IPS-18c (cell line): ENCODE data around the gene KIF3B.
"Not testable (repeated sequence)": the region's sequence is repeated elsewhere in the genome, so short reads cannot be mapped to it uniquely, and the experiment has no call there.

Source experiments
- H3K4me3 ChIP-seq: 2 replicates; pipeline ENCODE4 v1.7.0; 2013; ENCODE audit warnings: low read depth, mild to moderate bottlenecking, low read length, moderate library complexity; ENCODE audit not compliant: insufficient read depth
- H3K9me3 ChIP-seq: one replicate; pipeline ENCODE4 v1.6.1; 2013; ENCODE audit warnings: mild to moderate bottlenecking, low read length, moderate library complexity; ENCODE audit not compliant: control insufficient read depth, insufficient read depth

Gene KIF3B

GRCh38 chr20:32241807-32242206, 35.6 kb upstream of the KIF3B start:
- H3K4me3 ChIP-seq = no peak overlapping the region

GRCh38 chr20:32244150-32244823, 33.2 kb upstream of the KIF3B start:
- H3K4me3 ChIP-seq = no peak overlapping the region

More at GRCh38 chr20:32241807-32242206, 35.6 kb upstream of the KIF3B start:
- no peaks in the 10 kb centered on the region for H3K9me3 ChIP-seq

DNA sequence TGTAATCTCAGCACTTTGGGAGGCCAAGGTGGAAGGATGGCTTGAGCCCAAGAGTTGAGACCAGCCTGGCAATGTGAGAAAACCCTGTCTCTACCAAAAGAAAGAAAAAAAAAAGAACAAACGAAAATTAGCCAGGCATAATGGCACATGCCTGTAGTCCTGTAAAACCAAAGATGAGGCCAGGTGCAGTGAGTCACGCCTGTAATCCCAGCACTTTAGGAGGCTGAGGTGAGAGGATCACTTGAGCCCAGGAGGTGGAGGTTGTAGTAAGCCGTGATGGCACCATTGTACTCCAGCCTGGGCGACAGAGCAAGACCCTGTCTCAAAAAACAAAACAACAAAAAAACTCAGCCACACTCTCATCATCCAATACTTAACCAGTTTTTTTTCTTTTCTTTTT, 32.5 kb upstream of the KIF3B start:
- Histone ChIP-seq H3K9me3 (no peaks in the 10 kb centered on the region), H3K4me3 (no peak overlapping the region)

More at GRCh38 chr20:32244150-32244823, 33.2 kb upstream of the KIF3B start:
- H3K9me3 ChIP-seq = no peaks in the 10 kb centered on the region

DNA sequence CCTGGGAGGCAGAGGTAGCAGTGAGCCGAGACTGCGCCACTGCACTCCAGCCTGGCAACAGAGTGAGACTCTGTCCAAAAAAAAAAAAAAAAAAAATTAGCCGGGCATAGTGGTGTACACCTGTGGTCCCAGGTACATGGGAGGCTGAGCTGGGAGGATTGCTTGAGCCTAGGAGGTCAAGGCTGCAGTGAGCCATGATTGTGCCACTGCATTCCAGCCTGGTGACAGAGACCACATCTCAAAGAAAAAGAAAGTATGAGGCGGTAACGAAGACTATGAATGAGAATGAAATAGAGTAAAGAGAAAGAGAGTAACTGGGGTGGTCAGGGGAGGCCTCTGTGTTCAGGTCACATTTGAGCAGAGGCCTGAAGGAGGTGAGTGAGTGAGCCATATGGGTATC, 31.2 kb upstream of the KIF3B start:
- H3K4me3 ChIP-seq, H3K9me3 ChIP-seq: not testable (repeated sequence)

- H3K9me3 ChIP-seq = no peaks in the 10 kb centered on the region
- no peak overlapping the region for H3K4me3 ChIP-seq
Observed at GRCh38 chr20:32248043-32248442, 29.4 kb upstream of the KIF3B start.

GRCh38 chr20:32249030-32249738, 28.3 kb upstream of the KIF3B start:
- Histone ChIP-seq H3K4me3 (no peak overlapping the region), H3K9me3 (no peaks in the 10 kb centered on the region)

- Histone ChIP-seq H3K9me3 (no peaks in the 10 kb centered on the region), H3K4me3 (no peak overlapping the region)
Observed at GRCh38 chr20:32251470-32251869, 26.0 kb upstream of the KIF3B start.

- Histone ChIP-seq H3K4me3 (no peak overlapping the region), H3K9me3 (no peaks in the 10 kb centered on the region)
Observed at GRCh38 chr20:32252189-32252588, 25.3 kb upstream of the KIF3B start.

DNA sequence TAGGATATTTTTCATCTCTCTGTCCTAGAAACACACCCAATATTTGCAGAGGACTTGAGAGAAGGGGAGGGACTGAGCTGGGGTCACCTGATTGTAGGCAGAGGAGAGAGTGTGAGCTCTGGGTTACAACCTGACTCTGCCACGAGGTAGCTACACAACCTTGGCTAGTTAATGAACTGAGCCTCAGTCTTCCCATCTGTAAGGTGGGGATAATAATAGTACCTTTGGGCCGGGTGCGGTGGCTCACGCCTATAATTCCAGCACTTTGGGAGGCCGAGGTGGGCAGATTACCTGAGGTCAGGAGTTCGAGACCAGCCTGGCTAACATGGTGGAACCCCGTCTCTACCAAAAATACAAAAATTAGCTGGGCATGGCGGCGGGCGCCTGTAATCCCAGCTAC, 16.5 kb upstream of the KIF3B start:
- not testable (repeated sequence) for H3K4me3 ChIP-seq, H3K9me3 ChIP-seq

GRCh38 chr20:32261644-32262043, 15.8 kb upstream of the KIF3B start:
- Histone ChIP-seq H3K9me3 (no peaks in the 10 kb centered on the region), H3K4me3 (no peak overlapping the region)

- H3K9me3 ChIP-seq = no peaks in the 10 kb centered on the region
Observed at GRCh38 chr20:32263398-32263954, 14.0 kb upstream of the KIF3B start.

DNA sequence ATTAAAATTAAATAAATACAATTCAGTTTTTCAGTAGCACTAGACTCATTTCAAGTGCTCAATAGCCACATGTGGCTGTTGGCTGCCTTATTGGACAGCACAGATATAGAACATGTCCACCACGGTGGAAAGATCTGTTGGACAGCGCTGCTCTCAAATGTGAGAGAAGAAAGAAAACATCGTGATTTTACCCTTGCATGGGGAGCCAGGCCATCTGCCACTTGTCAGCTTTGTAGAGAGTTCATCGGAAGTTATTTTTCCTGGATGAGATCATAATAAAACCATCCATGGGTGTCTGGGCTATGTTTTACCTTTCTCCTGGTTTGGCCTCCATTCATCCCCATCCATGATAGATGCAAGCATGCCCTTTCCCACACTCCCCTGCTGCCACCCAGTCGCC, 5.8 kb upstream of the KIF3B start:
- H3K4me3 ChIP-seq = no peak overlapping the region
- no peaks in the 10 kb centered on the region for H3K9me3 ChIP-seq

More at GRCh38 chr20:32263398-32263954, 14.0 kb upstream of the KIF3B start:
- H3K4me3 ChIP-seq = no peak overlapping the region

- H3K4me3 ChIP-seq = no peak overlapping the region
- peaks cover 4% of the 10 kb centered on the region for H3K9me3 ChIP-seq
Observed at GRCh38 chr20:32274359-32274758, 3.1 kb upstream of the KIF3B start.

GRCh38 chr20:32275163-32275562, 2.3 kb upstream of the KIF3B start:
- H3K9me3 ChIP-seq, H3K4me3 ChIP-seq: not testable (repeated sequence)

GRCh38 chr20:32278199-32278643, 770 bp downstream of the KIF3B start:
- peaks cover 4% of the 10 kb centered on the region for H3K9me3 ChIP-seq

DNA sequence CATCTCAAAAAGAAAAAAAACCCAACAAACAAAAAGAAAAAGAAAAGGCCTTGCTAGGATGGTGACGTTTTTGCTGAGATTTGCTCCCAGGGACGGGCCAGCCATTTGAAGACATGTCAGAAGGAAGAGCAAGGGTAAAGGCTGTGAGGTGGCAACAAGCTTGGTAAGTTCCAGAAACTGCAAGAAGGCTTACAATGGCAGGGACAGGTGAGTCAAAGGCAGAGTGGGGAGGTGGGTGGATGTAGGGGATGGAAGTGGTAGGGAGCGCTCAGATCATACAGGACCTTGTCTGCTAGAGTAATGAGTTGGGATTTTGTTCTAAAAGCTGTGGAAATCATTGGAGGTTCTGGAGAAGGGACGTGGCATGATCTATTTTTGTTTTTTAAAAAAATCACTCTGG, 4.3 kb downstream of the KIF3B start:
- H3K4me3 ChIP-seq = no peak overlapping the region
- H3K9me3 ChIP-seq = peaks cover 4% of the 10 kb centered on the region

More at GRCh38 chr20:32278199-32278643, 770 bp downstream of the KIF3B start:
- peak overlapping the region; percentile 92 for H3K4me3 ChIP-seq

DNA sequence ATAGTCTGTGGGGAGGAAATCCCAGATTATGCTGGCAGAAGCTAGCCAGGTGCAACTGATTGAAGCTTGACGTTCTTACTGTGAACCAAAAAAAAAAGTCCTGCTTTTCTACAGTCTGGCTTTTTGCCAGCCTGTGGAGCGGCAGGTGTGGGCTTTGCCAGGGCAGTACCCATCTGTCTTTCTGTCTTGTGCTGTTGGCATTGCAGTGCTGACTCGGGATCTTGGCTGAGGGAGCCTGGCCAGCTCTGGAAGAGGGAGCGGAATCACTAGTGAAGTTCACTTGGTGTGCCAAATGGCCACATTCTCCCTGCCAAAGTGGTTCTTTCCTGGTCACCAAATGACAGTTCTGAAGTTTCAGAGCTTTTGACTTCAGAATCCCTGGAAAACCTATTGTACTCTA, 5.0 kb downstream of the KIF3B start:
- H3K4me3 ChIP-seq = no peak overlapping the region
- H3K9me3 ChIP-seq = peaks cover 4% of the 10 kb centered on the region

DNA sequence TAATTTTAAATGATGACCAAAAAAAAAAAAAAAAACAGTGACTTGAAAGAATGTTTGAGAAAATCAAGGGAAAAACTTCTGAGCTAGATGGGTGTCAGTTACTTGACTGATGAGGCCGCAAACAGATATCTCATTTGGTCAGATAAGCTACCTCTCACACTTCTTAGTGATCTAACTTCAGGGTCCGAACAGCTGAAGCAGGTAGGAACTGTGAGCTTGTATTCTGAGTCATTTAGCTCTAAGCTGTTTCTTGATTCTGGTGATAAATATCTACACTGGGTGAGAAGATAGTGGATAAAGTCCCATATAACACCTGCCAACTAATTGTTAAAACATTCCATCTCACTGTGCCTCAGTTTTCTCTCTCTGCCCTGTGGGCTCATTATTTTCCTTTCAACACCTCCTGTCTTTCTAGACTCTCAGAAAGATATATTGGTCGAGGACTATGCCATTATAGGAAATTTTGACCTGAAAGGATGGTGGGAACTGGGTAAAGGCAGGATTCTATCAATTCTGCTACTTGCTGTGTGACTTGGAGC, 7.7 kb downstream of the KIF3B start:
- Histone ChIP-seq H3K4me3 (no peak overlapping the region), H3K9me3 (no peaks in the 10 kb centered on the region)
